IPS DF 19.7 (cell line): ENCODE results near the gene GLIS1.

Experiments
- DNase-seq: peaks from one replicate; pipeline ENCODE4 v3.0.0-alpha.2; 2013; ENCODE audit warnings: low read depth, low spot score

The GLIS1 gene

GRCh38 chr1:53617851-53618499 lies 121.0 kb downstream of the GLIS1 start:
- no peak for DNase-seq

- DNase-seq = no peak
Observed at GRCh38 chr1:53617382-53617781, 121.6 kb downstream of the GLIS1 start.

GRCh38 chr1:53616927-53617326 lies 122.0 kb downstream of the GLIS1 start:
- no peak for DNase-seq

- DNase-seq = no peak
Observed at GRCh38 chr1:53616511-53616910, 122.5 kb downstream of the GLIS1 start.

- DNase-seq = no peak
Observed at GRCh38 chr1:53615101-53615500, 123.9 kb downstream of the GLIS1 start.

- no peak for DNase-seq
Observed at GRCh38 chr1:53614231-53615021, 124.5 kb downstream of the GLIS1 start.

GRCh38 chr1:53608676-53609075 lies 130.3 kb downstream of the GLIS1 start:
- DNase-seq = no peak

- DNase-seq = no peak
Observed at GRCh38 chr1:53608071-53608470, 130.9 kb downstream of the GLIS1 start.

- no peak for DNase-seq
Observed at GRCh38 chr1:53606651-53607051, 132.3 kb downstream of the GLIS1 start.

- no peak for DNase-seq
Observed at GRCh38 chr1:53606197-53606596, 132.8 kb downstream of the GLIS1 start.

GRCh38 chr1:53605181-53605580 lies 133.8 kb downstream of the GLIS1 start:
- no peak for DNase-seq

GRCh38 chr1:53604291-53604919 lies 134.6 kb downstream of the GLIS1 start:
- no peak for DNase-seq

GRCh38 chr1:53603431-53603830 lies 135.5 kb downstream of the GLIS1 start:
- DNase-seq = no peak

GRCh38 chr1:53601867-53602775 lies 136.8 kb downstream of the GLIS1 start:
- no peak for DNase-seq

- DNase-seq = no peak
Observed at GRCh38 chr1:53601031-53601745, 137.8 kb downstream of the GLIS1 start.

- no peak for DNase-seq
Observed at GRCh38 chr1:53600561-53600960, 138.4 kb downstream of the GLIS1 start.

- no peak for DNase-seq
Observed at GRCh38 chr1:53600001-53600400, 139.0 kb downstream of the GLIS1 start.

GRCh38 chr1:53599481-53599880 lies 139.5 kb downstream of the GLIS1 start:
- no peak for DNase-seq

GRCh38 chr1:53598966-53599365 lies 140.0 kb downstream of the GLIS1 start:
- DNase-seq = no peak

GRCh38 chr1:53595906-53596305 lies 143.1 kb downstream of the GLIS1 start:
- no peak for DNase-seq
